Erythroblast (primary cell): ENCODE measurements around the gene CMSS1.

Source experiments
- GATA1 ChIP-seq: IDR thresholded peaks from 2 replicates; pipeline ENCODE4 v1.6.1; 2011; ENCODE audit warnings: low read depth, mild to moderate bottlenecking, control low read depth, low read length, moderate library complexity
- POLR2A ChIP-seq: IDR thresholded peaks from 2 replicates; pipeline ENCODE4 v1.6.1; 2011; ENCODE audit warnings: mild to moderate bottlenecking, low read length

- TF ChIP-seq GATA1 (no peak), POLR2A (no peak)
Measured at GRCh38 chr3:99774467-99774866, 43.2 kb upstream of the CMSS1 start.
